HCT116 (cell line): Measurements from ENCODE around the gene C20orf141. TPM values are rescaled to one million over a fixed set of nuclear protein-coding genes. Genes with fewer than 3 reads are reported as not detected.
"Not testable (repeated sequence)": the region's sequence is repeated elsewhere in the genome, so short reads cannot be mapped to it uniquely, and the experiment has no call there.

Experiments
- ATAC-seq: fragments of 200-7000 bp; cut with Tn5 transposase; 2 replicates; pipeline ENCODE4 v1.9.1; 2020; ENCODE audit warnings: mild to moderate bottlenecking, moderate library complexity
- BruUV-seq: library from RNA; stranded (reverse); fragments of 400-500 nt; replicated peaks from 2 replicates; lab custom pipeline; 2021; lab: Mats Ljungman, UMichigan
- CTCF ChIA-PET: fragments of 300-600 bp; sonication (Branson Sonifier 250); formaldehyde crosslinking; loops from one replicate; lab custom pipeline; 2021; ENCODE audit warnings: antibody characterized with exemption; lab: Charles Lee
- POLR2A ChIA-PET: fragments of 300-600, 350-600 bp; sonication (Branson Sonifier 250); formaldehyde crosslinking; loops from one replicate; lab custom pipeline; 2021; ENCODE audit warnings: antibody characterized with exemption; lab: Charles Lee
- RAD21 ChIA-PET, 2 experiments: fragments of 300-600 bp; sonication (Branson Sonifier 250); formaldehyde crosslinking; loops; one replicate each; lab custom pipeline; 2023; ENCODE audit warnings: low total read pairs in 2 of 2; ENCODE audit not compliant: uncharacterized antibody in 2 of 2, unreplicated experiment in 2 of 2, low non-redundant PET in 1 of 2; lab: Charles Lee
- DNase-seq: peaks from one replicate; pipeline ENCODE4 v3.0.0-alpha.2; 2010; ENCODE audit warnings: low read depth, low spot score
- H2AFZ ChIP-seq: fragments of 200-600 bp; shearing (Covaris generic), sonication (generic); 2 replicates; pipeline ENCODE4 v1.6.1; 2017; ENCODE audit warnings: low read depth, mixed run types, mixed read lengths, antibody characterized with exemption, low read length; ENCODE audit not compliant: poor library complexity, severe bottlenecking
- H3K27ac ChIP-seq: 2 replicates; pipeline ENCODE4 v1.5.1; 2012; ENCODE audit warnings: low read depth, low read length
- H3K27me3 ChIP-seq: fragments of 200-600 bp; sonication (generic); 2 replicates; pipeline ENCODE4 v1.6.1; 2016; ENCODE audit warnings: mixed run types, low read length, mixed read lengths; ENCODE audit not compliant: insufficient read depth
- H3K36me3 ChIP-seq, 2 experiments: fragments of 200-500 bp in 1 of 2; fragments of 200-600 bp in 1 of 2; sonication (Bioruptor generic) in 1 of 2; sonication (generic) in 1 of 2; 2 replicates each; pipeline versions ENCODE4 v1.5.1 to v1.6.1; 2014 to 2016; ENCODE audit warnings: low read length in 2 of 2, inconsistent platforms in 1 of 2, mixed read lengths in 1 of 2, mixed run types in 1 of 2; ENCODE audit not compliant: insufficient read depth in 2 of 2, control insufficient read depth in 1 of 2
- H3K4me1 ChIP-seq, 2 experiments: fragments of 200-600 bp in 1 of 2; sonication (generic) in 1 of 2; 2 replicates each; pipeline versions ENCODE4 v1.5.1 to v1.6.1; 2012 to 2017; ENCODE audit warnings: low read length in 2 of 2, inconsistent platforms in 1 of 2, mild to moderate bottlenecking in 1 of 2, mixed read lengths in 1 of 2, mixed run types in 1 of 2, moderate library complexity in 1 of 2; ENCODE audit not compliant: insufficient read depth in 2 of 2, control insufficient read depth in 1 of 2
- H3K4me2 ChIP-seq: fragments of 200-600 bp; sonication (generic); 2 replicates; pipeline ENCODE4 v1.6.1; 2017; ENCODE audit warnings: mixed run types, low read length, mixed read lengths
- H3K4me3 ChIP-seq, 2 experiments: fragments of 200-600 bp in 1 of 2; sonication (generic) in 1 of 2; replicated peaks in 1 of 2; 2 replicates each; pipeline ENCODE4 v1.5.1; 2011 to 2016; ENCODE audit warnings: low read length in 2 of 2, control low read depth in 1 of 2, low read depth in 1 of 2, mild to moderate bottlenecking in 1 of 2, mixed read lengths in 1 of 2, mixed run types in 1 of 2
- H3K79me2 ChIP-seq: fragments of 200-600 bp; sonication (generic); 2 replicates; pipeline ENCODE4 v1.6.1; 2017; ENCODE audit warnings: mild to moderate bottlenecking, mixed run types, low read length, moderate library complexity, mixed read lengths; ENCODE audit not compliant: insufficient read depth
- H3K9ac ChIP-seq: fragments of 200-600 bp; sonication (generic); 2 replicates; pipeline ENCODE4 v1.6.1; 2016; ENCODE audit warnings: low read length, mixed read lengths
- H3K9me2 ChIP-seq: fragments of 200-600 bp; sonication (generic), shearing (Covaris generic); 2 replicates; pipeline ENCODE4 v1.6.1; 2017; ENCODE audit warnings: mixed run types, mild to moderate bottlenecking, moderate library complexity; ENCODE audit not compliant: insufficient read depth
- H3K9me3 ChIP-seq, 2 experiments: fragments of 200-500 bp in 1 of 2; fragments of 200-600 bp in 1 of 2; sonication (Bioruptor generic) in 1 of 2; sonication (generic) in 1 of 2; 2 replicates each; pipeline ENCODE4 v1.6.1; 2014 to 2017; ENCODE audit warnings: low read length in 2 of 2, mixed read lengths in 2 of 2, inconsistent platforms in 1 of 2, low read depth in 1 of 2, mild to moderate bottlenecking in 1 of 2, mixed run types in 1 of 2, moderate library complexity in 1 of 2; ENCODE audit not compliant: control insufficient read depth in 1 of 2, insufficient read depth in 1 of 2
- H4K20me1 ChIP-seq: fragments of 200-600 bp; sonication (generic), shearing (Covaris generic); 2 replicates; pipeline ENCODE4 v1.6.1; 2017; ENCODE audit warnings: mixed run types, mild to moderate bottlenecking, moderate library complexity; ENCODE audit not compliant: insufficient read depth
- CBX3 ChIP-seq: IDR thresholded peaks from 2 replicates; pipeline ENCODE4 v1.6.1; 2012; ENCODE audit warnings: low read depth
- EGR1 ChIP-seq: IDR thresholded peaks from 2 replicates; pipeline ENCODE4 v1.6.1; 2012; ENCODE audit warnings: low read depth
- ELF1 ChIP-seq: IDR thresholded peaks from 2 replicates; pipeline ENCODE4 v1.6.1; 2012; ENCODE audit warnings: low read depth, borderline replicate concordance
- EZH2 ChIP-seq: fragments of 200-600 bp; sonication (generic); IDR thresholded peaks from 2 replicates; pipeline ENCODE4 v1.6.1; 2017; ENCODE audit warnings: antibody characterized with exemption, mixed run types
- EZH2phosphoT487 ChIP-seq: fragments of 200-600 bp; IDR thresholded peaks from 2 replicates; pipeline ENCODE4 v1.6.1; 2018; ENCODE audit warnings: antibody characterized with exemption, borderline replicate concordance
- JUND ChIP-seq: IDR thresholded peaks from 2 replicates; pipeline ENCODE4 v1.6.1; 2012
- POLR2A ChIP-seq: IDR thresholded peaks from 2 replicates; pipeline ENCODE4 v1.7.0; 2011; ENCODE audit warnings: borderline replicate concordance; ENCODE audit not compliant: insufficient read depth, insufficient read length; ENCODE audit errors: extremely low read depth
- POLR2AphosphoS5 ChIP-seq: IDR thresholded peaks from 2 replicates; pipeline ENCODE4 v1.6.1; 2011; ENCODE audit warnings: mild to moderate bottlenecking, low read depth, low read length, moderate library complexity
- RAD21 ChIP-seq: IDR thresholded peaks from 2 replicates; pipeline ENCODE4 v1.6.1; 2012; ENCODE audit warnings: low read depth, mild to moderate bottlenecking
- SIN3A ChIP-seq: IDR thresholded peaks from 2 replicates; pipeline ENCODE4 v1.6.1; 2012; ENCODE audit warnings: low read depth
- SP1 ChIP-seq: IDR thresholded peaks from 2 replicates; pipeline ENCODE4 v1.6.1; 2012; ENCODE audit warnings: low read depth
- SRF ChIP-seq: IDR thresholded peaks from 2 replicates; pipeline ENCODE4 v1.6.1; 2012; ENCODE audit warnings: low read depth
- TCF7L2 ChIP-seq: IDR thresholded peaks from 2 replicates; pipeline ENCODE4 v1.7.0; 2011; ENCODE audit warnings: borderline replicate concordance, inconsistent platforms; ENCODE audit not compliant: insufficient read depth, insufficient read length; ENCODE audit errors: extremely low read depth
- YY1 ChIP-seq: IDR thresholded peaks from 2 replicates; pipeline ENCODE4 v1.6.1; 2011; ENCODE audit warnings: low read length, low read depth, moderate library complexity, mild to moderate bottlenecking; ENCODE audit not compliant: insufficient replicate concordance; ENCODE audit errors: extremely low read depth
- ZFX ChIP-seq: fragments of 450-650 bp; IDR thresholded peaks from 2 replicates; pipeline ENCODE4 v1.6.1; 2017
- ZNF274 ChIP-seq: fragments of 200-500 bp; sonication (Bioruptor generic); IDR thresholded peaks from 2 replicates; pipeline ENCODE4 v1.6.1; 2014; ENCODE audit warnings: mild to moderate bottlenecking, low read depth, low read length, inconsistent platforms
- intact Hi-C: fragments of 100-400 bp; cut with micrococcal nuclease; formaldehyde crosslinking; loops from 2 replicates; pipeline ENCODE4 v1.10.0; 2022
- total RNA-seq: library from RNA; stranded (reverse); gene quantifications from one replicate; pipeline ENCODE4 v1.2.1, GENCODE V29; 2021; ENCODE audit not compliant: unreplicated experiment
- TF ChIP-seq, protein P1 (sequence below): IDR thresholded peaks from 2 replicates; pipeline ENCODE4 v1.6.1; 2011; ENCODE audit warnings: mild to moderate bottlenecking, low read length, moderate library complexity; ENCODE audit not compliant: insufficient replicate concordance; ENCODE audit errors: extremely low read depth
- TF ChIP-seq, protein P2 (sequence below): IDR thresholded peaks from 2 replicates; pipeline ENCODE4 v1.6.1; 2012

The C20orf141 gene
- total RNA-seq, 1 experiment from 2014 or later, result not detected

DNA sequence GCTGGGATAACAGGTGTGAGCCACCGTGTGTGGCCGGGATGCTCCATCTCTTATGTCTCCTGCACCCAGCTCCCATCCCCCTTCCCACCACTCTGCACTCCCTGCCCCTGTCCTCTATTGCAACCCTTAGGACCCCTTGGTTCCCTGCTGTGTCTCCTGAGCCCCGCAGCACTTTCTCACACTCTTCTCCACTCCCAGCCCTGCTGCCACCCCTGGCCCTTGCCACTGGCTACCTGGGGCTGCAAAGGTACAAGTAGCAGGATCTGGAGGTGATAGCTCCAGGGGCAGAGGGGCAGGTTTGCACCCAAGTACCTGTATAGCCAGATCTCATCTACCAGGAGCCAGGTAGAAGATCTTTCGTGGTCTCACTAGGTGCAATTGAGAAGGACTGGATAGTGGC is 7.8 kb upstream of the C20orf141 start:
- peaks cover 3 to 5% of the 10 kb centered on the region in 2 experiments; a peak in 2 of 4 replicates for H3K4me1 ChIP-seq
- TF ChIP-seq SRF (no peak), POLR2A (no peak), EZH2phosphoT487 (no peak), ZFX (no peak), CBX3 (no peak), ELF1 (no peak), ZNF274 (no peak), POLR2AphosphoS5 (no peak), EGR1 (no peak), RAD21 (no peak), SP1 (no peak), SIN3A (no peak), TCF7L2 (no peak), EZH2 (no peak), YY1 (no peak), JUND (no peak)
- TF ChIP-seq, protein P1, sequence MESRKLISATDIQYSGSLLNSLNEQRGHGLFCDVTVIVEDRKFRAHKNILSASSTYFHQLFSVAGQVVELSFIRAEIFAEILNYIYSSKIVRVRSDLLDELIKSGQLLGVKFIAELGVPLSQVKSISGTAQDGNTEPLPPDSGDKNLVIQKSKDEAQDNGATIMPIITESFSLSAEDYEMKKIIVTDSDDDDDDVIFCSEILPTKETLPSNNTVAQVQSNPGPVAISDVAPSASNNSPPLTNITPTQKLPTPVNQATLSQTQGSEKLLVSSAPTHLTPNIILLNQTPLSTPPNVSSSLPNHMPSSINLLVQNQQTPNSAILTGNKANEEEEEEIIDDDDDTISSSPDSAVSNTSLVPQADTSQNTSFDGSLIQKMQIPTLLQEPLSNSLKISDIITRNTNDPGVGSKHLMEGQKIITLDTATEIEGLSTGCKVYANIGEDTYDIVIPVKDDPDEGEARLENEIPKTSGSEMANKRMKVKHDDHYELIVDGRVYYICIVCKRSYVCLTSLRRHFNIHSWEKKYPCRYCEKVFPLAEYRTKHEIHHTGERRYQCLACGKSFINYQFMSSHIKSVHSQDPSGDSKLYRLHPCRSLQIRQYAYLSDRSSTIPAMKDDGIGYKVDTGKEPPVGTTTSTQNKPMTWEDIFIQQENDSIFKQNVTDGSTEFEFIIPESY, result no peak
- TF ChIP-seq, protein P2, sequence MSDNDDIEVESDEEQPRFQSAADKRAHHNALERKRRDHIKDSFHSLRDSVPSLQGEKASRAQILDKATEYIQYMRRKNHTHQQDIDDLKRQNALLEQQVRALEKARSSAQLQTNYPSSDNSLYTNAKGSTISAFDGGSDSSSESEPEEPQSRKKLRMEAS, result no peak
- TF ChIP-seq, all 23 proteins: peak for 0
- POLR2A ChIA-PET, result no interaction called here
- intact Hi-C loops, result no loop called here
- Histone ChIP-seq H3K9me3 (0 out of 4 replicates have a peak, but pooled peaks cover 0 to 4% of the 10 kb centered on the region in 2 experiments), H3K9me2 (no peaks in the 10 kb centered on the region), H3K4me3 (no peak overlapping the region), H4K20me1 (no peaks in the 10 kb centered on the region), H3K79me2 (no peaks in the 10 kb centered on the region), H3K36me3 (no peaks in the 10 kb centered on the region), H2AFZ (no peak overlapping the region), H3K4me2 (no peak overlapping the region), H3K27me3 (peaks cover 4% of the 10 kb centered on the region; the same call in 1 of the 2 replicates), H3K9ac (no peak overlapping the region), H3K27ac (no peak overlapping the region)
- CTCF ChIA-PET, result no interaction called here
- RAD21 ChIA-PET, result no interaction called here
- no peak for DNase-seq
- BruUV-seq, result no TSS peak
- ATAC-seq, result no peak

DNA sequence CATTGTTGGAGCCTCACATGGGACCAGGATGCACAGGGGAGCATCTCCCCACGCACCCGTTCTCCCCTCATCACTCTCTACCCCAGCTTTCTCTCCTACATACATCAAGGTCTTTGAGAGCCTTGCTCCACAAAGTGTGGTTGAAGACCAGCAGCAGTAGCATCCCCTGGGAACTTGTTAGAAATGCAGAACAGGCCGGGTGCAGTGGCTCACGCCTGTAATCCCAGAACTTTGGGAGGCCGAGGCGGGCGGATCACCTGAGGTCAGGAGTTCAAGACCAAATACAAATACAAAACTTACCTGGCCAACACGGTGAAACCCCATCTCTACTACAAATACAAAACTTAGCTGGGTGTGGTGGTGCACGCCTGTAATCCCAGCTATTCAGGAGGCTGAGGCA is 6.9 kb upstream of the C20orf141 start:
- H3K4me2 ChIP-seq, POLR2A ChIA-PET, DNase-seq, H2AFZ ChIP-seq, H3K9ac ChIP-seq, ATAC-seq, CTCF ChIA-PET, BruUV-seq, H3K4me1 ChIP-seq, H3K36me3 ChIP-seq, H3K4me3 ChIP-seq, H3K9me3 ChIP-seq, RAD21 ChIA-PET, H4K20me1 ChIP-seq, H3K27me3 ChIP-seq, H3K9me2 ChIP-seq, intact Hi-C loops, H3K79me2 ChIP-seq, H3K27ac ChIP-seq: not testable (repeated sequence)
